Left ventricle myocardium superior (tissue), 1 donor: ENCODE measurements around the gene TNNT2. TPM values are rescaled to one million over a fixed set of nuclear protein-coding genes. Genes with fewer than 3 reads are reported as not detected.

Experiments
- ATAC-seq: fragments of 200-7000 bp; cut with Tn5 transposase; one replicate; pipeline ENCODE4 v1.9.1; 2020; ENCODE audit warnings: mild to moderate bottlenecking, moderate library complexity
- DNase-seq: peaks from one replicate; pipeline ENCODE4 v3.0.0-alpha.2; 2020
- intact Hi-C: fragments of 100-400 bp; cut with micrococcal nuclease; formaldehyde crosslinking; loops from one replicate; pipeline ENCODE4 v1.11.0; 2022
- total RNA-seq: library from RNA; stranded (reverse); fragmentation: NEBNext Ultra II Directional; extraction: Animal tissue kit (Norgen Biotek cat#: 25700); gene quantifications from one replicate; pipeline ENCODE4 v1.2.1, GENCODE V29; 2021
- donor health status: DM: no; HTN: yes; CAD: no; lungs with severe emphysema.

Gene TNNT2
- total RNA-seq, 1 donor from 2014 or later, result 10,350 TPM

GRCh38 chr1:201327687-201328240 is 49.7 kb downstream of the TNNT2 start:
- DNase-seq (no peak), ATAC-seq (no peak)
- intact Hi-C loops, result no loop called here

DNA sequence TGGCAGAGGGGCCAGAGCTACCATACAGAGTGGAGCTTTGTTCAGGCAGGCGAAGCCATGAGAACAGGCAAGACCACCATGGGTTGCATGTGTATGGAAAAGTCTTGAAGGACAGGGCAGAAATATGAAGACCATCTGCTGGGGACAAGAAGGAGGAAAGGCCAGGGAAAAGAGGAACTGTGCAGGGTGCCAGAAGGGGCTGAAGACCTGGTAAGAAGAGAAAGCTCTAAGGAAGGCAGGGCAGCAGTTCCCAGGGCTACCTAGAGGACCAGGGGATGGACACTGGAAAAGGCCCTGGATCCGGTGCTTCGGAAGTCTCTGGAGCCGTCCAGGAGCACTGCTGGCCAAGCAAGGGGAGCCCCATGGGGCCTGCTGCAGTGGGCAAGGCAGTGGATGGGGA is 50.8 kb downstream of the TNNT2 start:
- intact Hi-C loops, result no loop called here

GRCh38 chr1:201325678-201326060 is 51.8 kb downstream of the TNNT2 start:
- intact Hi-C loops, result no loop called here
- DNase-seq (no peak), ATAC-seq (no peak)

More for the DNA sequence above, 50.8 kb downstream of the TNNT2 start:
- ATAC-seq, result no peak
- DNase-seq, result no peak

GRCh38 chr1:201324821-201325677 is 52.4 kb downstream of the TNNT2 start:
- ATAC-seq (no peak), DNase-seq (no peak)
- intact Hi-C loops, result no loop called here

DNA sequence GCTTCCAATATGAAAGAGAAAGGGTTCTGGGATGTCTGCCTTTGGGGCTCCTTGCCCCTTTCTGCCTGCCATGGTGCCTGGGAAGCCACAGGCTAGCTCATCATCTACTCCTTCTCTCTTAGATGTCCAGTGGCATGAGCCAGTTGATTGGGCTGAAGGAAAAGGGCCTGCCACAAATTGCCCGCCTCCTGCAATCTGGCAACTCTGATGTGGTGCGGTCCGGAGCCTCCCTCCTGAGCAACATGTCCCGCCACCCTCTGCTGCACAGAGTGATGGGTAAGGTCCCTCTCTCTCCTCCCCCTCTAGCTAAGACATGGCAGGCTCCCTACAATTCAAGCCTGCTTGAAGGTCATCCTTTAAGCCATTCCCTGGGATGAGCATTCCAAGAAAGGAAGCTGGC is 53.2 kb downstream of the TNNT2 start:
- no peak for ATAC-seq
- intact Hi-C loops, result no loop called here

GRCh38 chr1:201322653-201323510 is 54.6 kb downstream of the TNNT2 start:
- ATAC-seq (no peak), DNase-seq (no peak)
- intact Hi-C loops, result no loop called here

More for the DNA sequence above, 53.2 kb downstream of the TNNT2 start:
- no peak for DNase-seq

DNA sequence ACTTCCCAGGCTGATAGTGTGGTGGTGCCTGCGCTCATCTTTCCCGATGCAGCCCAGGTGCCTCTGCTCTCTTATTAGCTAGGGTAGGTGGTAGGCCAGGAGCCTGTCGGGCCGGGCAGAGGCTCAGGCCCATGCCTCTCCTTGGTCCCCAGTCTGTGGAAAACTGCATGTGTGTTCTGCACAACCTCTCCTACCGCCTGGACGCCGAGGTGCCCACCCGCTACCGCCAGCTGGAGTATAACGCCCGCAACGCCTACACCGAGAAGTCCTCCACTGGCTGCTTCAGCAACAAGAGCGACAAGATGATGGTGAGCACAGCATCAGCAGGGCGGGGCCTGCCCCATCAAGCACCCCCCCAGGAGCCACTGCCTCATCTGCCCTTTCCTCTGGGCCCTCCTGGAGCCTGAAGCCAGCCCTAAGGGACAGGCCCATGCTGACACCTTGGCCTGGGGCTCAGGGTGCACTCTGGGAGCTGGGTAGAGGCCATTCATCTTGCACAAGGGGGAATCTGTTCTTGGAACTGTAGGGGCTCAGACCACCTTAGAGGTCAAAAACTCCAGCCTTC is 55.6 kb downstream of the TNNT2 start:
- DNase-seq (no peak), ATAC-seq (no peak)
- intact Hi-C loops, result no loop called here

GRCh38 chr1:201320168-201320788 is 57.2 kb downstream of the TNNT2 start:
- intact Hi-C loops, result no loop called here
- DNase-seq (no peak), ATAC-seq (no peak)

DNA sequence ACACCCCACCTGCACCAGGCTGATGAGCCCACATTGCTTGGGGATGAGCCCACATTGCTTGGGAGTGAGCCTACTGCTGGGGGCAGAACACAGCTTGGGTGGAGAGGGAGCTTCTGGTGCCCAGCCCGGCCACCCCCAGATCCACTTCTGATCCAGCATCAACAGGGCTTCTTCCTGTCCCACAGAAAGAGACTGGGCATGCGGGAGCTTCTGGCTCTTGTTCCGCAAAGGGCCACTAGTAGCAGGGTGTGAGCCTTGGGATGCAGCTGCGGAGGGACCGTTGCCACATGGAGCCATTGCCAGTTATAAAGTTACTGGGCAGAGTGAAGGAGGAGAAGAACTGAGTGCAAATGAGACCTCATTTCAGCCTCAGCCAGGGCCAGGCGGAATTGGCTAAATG is 57.8 kb downstream of the TNNT2 start:
- intact Hi-C loops, result no loop called here
- no peak for DNase-seq
- no peak for ATAC-seq

DNA sequence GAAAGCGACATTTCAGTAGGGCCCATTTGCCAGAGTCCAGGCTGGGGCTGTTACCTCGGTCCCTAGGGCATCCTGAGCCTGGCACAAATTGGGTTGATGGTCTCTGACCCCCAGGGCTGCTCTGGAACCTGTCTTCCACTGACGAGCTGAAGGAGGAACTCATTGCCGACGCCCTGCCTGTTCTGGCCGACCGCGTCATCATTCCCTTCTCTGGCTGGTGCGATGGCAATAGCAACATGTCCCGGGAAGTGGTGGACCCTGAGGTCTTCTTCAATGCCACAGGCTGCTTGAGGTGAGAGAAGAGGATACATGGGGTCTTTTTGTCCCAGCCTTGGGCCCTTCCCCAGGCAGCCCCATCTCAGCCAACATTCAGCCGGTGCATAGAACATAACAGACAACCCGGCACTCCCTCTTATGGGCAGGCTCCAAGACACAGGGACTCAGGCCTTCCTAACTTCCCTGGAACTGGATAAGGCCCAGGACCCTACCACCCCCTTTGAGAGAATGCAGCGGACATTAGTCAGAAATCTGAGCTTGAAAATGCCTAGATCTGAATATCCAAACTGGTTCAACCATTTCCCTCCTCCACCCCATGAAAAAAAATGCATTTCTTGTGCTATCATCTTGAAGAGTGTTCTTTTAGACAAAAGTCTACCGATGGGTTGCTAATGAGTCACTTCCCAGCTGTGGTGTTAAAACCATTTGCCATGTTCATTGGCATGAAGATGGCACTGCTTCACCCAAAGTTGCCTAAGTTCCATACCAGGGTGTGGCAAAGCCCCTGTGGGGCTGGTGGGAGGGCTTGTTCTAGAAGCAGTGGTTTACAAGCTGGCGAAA is 58.8 kb downstream of the TNNT2 start:
- intact Hi-C loops, result no loop called here
- no peak for DNase-seq
- ATAC-seq, result no peak

DNA sequence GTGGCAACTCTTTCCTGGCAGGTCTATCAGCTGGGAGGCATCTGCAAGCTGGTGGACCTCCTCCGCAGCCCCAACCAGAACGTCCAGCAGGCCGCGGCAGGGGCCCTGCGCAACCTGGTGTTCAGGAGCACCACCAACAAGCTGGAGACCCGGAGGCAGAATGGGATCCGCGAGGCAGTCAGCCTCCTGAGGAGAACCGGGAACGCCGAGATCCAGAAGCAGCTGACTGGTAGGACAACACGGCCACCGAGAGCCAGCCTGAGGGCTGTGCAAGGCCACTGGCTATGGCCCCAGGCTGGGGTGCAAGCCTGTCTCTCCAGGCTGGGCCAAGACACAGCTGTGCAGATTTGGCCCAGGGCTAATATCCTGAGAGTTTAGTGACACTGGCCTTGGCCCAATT is 59.9 kb downstream of the TNNT2 start:
- intact Hi-C loops, result no loop called here
- DNase-seq, result no peak
- no peak for ATAC-seq

- DNase-seq (no peak), ATAC-seq (no peak)
- intact Hi-C loops, result no loop called here
Measured at GRCh38 chr1:201316556-201316955, 60.9 kb downstream of the TNNT2 start.

DNA sequence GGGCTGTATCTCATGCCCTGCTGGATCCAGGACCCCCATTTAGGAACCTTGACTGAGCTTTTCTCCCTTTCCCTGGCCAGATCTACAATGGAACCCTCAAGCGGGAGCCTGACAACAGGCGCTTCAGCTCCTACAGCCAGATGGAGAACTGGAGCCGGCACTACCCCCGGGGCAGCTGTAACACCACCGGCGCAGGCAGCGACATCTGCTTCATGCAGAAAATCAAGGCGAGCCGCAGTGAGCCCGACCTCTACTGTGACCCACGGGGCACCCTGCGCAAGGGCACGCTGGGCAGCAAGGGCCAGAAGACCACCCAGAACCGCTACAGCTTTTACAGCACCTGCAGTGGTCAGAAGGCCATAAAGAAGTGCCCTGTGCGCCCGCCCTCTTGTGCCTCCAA is 64.4 kb downstream of the TNNT2 start:
- DNase-seq, result no peak
- intact Hi-C loops, result no loop called here

DNA sequence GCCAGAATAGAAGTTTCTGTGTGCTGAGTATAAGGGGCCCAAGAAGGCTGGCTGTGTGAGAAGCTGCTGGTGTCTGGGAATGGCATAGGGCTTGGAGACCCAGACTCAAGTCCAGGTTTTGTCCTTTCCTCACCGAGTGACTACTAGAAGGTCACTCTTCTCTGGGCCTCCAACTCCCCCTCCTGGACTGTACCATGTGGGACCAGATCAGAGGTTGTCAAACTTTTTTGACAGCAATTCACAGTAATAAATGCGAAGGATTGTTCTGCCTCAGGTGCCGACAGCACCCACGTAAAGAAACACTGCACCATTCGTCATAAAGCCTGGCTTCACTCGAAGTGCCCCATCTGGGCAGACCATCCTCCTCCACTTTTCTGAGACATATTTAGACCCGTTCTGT is 65.2 kb downstream of the TNNT2 start:
- DNase-seq (no peak), ATAC-seq (no peak)
- intact Hi-C loops, result no loop called here

More for the DNA sequence above, 64.4 kb downstream of the TNNT2 start:
- ATAC-seq, result no peak

- intact Hi-C loops, result no loop called here
- DNase-seq (no peak), ATAC-seq (no peak)
Measured at GRCh38 chr1:201311356-201312011, 66.0 kb downstream of the TNNT2 start.

DNA sequence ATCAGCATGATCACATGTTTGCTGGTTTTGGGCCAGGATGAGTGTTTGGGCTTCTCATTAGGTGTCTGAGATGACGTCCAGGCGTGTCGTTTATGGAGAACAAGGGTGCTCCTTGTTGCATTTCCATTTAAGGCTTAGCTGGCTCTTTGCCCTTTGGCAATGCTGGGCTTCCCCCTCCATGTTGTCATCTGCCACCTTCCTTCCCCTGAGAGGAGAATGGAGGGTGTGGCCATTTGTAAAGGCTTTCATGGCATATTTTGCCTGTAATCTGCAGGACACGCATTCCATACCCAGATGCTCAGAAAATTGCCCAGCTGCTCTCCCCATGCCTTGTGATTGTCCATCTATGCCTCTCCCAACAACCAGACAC is 66.5 kb downstream of the TNNT2 start:
- intact Hi-C loops, result no loop called here
- DNase-seq, result no peak
- peak; percentile 48 for ATAC-seq

GRCh38 chr1:201310251-201310985 is 67.1 kb downstream of the TNNT2 start:
- intact Hi-C loops, result no loop called here
- peak; percentile 26 for ATAC-seq

More at GRCh38 chr1:201310251-201310985, 67.1 kb downstream of the TNNT2 start:
- DNase-seq, result no peak
